GM10266 (cell line): ENCODE data around the gene TBX19.

Experiments
- DNase-seq: peaks from one replicate; pipeline ENCODE4 v3.0.0; 2012; ENCODE audit errors: extremely low spot score
- TF ChIP-seq, protein P1 (sequence below): IDR thresholded peaks from 2 replicates; pipeline ENCODE4 v1.5.1; 2012; ENCODE audit warnings: mild to moderate bottlenecking, low read depth; ENCODE audit not compliant: control insufficient read depth, insufficient read depth; ENCODE audit errors: missing control alignments

The TBX19 gene

DNA sequence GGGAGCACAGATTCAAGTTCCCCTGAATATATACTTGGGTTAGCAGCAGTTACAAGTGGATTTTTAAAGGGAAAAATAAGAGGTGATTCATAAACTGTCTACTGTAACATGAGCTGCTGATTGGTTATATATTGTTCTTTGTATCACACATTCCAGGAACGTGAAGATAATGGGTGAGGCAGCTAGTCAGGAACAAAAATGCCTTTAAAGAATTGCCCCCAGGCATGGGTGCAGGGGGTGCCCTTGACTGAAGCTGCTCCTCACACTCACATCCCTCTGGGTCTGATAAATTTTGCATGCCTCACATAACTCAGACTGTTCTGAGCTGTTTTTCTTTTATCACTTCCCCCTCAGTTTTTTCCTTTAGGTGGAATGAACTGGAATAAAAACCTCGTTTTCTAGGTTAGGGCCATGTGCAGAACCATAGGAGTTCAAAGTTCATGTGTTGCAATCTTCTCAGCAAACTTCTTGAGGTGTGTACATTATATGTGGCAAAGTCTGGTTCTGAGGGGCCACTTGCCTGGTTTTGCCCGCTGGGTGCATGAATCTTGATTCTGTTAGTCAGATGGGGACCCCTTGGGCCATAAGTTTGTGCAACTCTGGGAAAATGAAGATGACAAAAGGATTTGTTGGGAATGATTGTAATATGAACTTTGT is 21.1 kb downstream of the TBX19 start:
- no peak for DNase-seq
- TF ChIP-seq, protein P1, sequence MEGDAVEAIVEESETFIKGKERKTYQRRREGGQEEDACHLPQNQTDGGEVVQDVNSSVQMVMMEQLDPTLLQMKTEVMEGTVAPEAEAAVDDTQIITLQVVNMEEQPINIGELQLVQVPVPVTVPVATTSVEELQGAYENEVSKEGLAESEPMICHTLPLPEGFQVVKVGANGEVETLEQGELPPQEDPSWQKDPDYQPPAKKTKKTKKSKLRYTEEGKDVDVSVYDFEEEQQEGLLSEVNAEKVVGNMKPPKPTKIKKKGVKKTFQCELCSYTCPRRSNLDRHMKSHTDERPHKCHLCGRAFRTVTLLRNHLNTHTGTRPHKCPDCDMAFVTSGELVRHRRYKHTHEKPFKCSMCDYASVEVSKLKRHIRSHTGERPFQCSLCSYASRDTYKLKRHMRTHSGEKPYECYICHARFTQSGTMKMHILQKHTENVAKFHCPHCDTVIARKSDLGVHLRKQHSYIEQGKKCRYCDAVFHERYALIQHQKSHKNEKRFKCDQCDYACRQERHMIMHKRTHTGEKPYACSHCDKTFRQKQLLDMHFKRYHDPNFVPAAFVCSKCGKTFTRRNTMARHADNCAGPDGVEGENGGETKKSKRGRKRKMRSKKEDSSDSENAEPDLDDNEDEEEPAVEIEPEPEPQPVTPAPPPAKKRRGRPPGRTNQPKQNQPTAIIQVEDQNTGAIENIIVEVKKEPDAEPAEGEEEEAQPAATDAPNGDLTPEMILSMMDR: no peak

DNA sequence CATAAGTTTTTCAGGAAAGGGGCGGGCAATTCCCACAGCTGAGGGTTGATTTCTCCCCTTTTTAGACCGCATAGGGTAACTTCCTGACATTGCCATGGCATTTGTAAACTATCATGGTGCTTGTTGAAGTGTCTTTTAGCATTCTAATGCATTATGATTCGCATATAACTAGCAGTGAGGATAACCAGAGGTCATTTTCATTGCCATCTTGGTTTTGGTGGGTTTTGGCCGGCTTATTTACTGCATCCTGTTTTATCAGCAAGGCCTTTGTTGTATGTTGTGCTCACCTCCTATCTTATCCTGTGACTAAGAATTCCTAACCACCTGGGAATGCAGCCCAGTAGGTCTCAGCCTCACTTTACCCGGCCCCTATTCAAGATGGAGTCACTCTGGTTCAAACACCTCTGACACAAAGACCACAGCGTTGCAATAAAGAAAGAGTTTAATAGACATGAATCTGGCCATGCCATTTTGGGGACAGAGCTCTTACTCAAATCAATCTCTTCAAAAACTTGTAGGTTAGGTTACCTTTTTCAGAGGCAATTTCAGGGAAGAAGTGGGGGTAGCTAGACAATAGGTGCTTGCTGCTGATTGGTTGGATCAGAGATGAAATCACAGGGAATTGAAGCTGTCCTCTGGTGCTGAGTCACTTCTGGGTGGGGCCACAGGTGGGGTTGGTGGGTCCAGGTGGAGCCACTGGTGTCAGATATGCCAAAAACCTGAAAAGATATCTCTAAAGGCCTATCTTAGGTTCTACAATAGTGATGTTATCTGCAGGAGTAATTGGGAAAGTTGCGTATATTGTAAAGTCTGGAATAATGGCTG is 23.3 kb downstream of the TBX19 start:
- DNase-seq: no peak

GRCh38 chr1:168304865-168305264 is 24.2 kb downstream of the TBX19 start:
- TF ChIP-seq, protein P1: no peak
- no peak for DNase-seq

More for the DNA sequence above, 23.3 kb downstream of the TBX19 start:
- TF ChIP-seq, protein P1: no peak

DNA sequence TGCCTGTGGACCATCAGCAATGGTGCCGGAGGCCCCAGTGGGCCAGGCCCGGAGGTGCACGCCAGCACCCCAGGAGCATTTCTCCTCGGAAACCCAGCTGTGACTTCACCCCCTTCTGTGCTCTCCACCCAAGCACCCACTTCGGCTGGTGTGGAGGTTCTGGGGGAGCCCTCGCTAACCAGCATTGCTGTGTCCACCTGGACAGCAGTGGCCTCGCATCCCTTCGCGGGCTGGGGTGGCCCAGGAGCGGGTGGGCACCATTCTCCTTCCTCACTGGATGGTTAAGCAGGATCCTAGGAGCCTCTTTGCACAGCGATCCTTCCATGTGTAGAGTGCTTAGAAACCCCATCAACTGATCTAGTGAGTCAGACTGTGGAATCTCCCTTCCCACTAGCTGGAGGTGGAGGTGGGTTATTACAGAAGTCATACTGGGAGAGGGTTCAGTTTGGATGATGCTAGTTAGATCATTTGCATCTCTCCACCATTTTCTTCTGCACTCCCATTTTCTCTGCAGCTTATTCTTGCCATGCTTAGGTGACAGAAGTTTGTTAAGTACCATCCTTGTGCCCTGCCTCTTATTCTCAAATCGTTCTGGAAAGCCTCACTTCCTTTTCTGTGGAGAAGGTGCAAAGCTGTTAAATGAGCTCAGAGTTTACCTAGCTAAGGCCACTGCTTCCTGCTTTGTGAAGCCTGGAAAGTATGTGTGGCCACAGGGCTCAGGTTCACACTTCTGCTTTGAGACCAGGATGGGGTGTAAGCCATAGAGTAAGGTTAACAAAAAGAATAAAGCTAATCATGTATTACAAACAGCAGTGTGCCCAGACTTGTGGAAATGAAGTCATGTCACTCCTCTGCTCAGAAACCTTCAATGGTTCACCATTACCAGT is 32.3 kb downstream of the TBX19 start:
- TF ChIP-seq, protein P1: no peak
- DNase-seq: no peak

DNA sequence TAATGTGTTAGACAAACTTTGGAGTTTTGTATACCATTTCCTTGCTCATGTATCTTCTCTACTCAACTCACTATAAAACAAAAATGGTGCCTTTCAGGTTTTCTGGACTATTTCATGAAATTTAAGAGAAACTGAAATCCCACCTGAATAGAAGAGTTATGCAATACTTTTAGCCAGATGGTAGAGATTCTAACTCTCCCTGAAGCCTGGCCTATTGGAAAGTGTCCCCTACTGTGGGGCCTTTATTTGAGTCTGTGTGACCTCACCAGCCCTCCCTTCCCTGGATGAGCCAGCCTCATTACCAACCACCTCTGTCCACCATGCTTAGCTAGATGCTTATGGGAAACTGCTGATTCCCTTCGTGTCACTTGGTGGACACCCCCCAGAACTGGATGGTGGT is 35.5 kb downstream of the TBX19 start:
- TF ChIP-seq, protein P1: no peak

DNA sequence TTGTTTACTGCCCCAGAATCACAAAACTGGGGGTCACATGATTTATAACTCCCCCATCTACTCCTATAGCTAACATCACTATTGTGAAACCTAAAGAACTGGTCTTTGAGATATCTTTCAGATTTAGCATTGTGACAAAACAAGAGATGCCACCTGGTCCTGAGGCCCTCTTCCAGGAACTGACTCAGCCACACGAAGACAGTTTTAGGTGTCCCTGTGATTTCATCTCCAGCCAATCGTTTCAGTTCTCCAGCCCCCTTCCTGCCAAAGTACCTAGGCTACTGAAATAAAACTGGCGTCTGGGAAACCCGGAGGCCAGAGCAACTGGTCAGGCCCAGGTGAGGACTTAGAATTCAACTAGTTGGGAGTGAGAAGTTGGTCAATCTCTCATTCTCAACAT is 36.6 kb downstream of the TBX19 start:
- DNase-seq: no peak
- TF ChIP-seq, protein P1: no peak

More for the DNA sequence above, 35.5 kb downstream of the TBX19 start:
- no peak for DNase-seq
